Activated T-helper 9 cell treated with anti-CD3 and anti-CD28 coated beads, Interleukin-2, amount 50 U/mL, for 16 hours (primary cell): ENCODE data around the gene ERGIC1.

Experiments
- DNase-seq: peaks from one replicate; pipeline ENCODE4 v3.0.0-alpha.2; 2020; ENCODE audit warnings: low read depth

ERGIC1 gene

GRCh38 chr5:172866802-172867748 is 33.0 kb downstream of the ERGIC1 start:
- no peak for DNase-seq

GRCh38 chr5:172867761-172868435 is 33.8 kb downstream of the ERGIC1 start:
- DNase-seq: no peak

- no peak for DNase-seq
These were observed 34.4 kb downstream of the ERGIC1 start for GRCh38 chr5:172868436-172868923.

- no peak for DNase-seq
These were observed 35.0 kb downstream of the ERGIC1 start for GRCh38 chr5:172868924-172869591.

GRCh38 chr5:172869691-172870090 is 35.6 kb downstream of the ERGIC1 start:
- DNase-seq: no peak

- DNase-seq: no peak
These were observed 36.3 kb downstream of the ERGIC1 start for GRCh38 chr5:172870291-172870714.

- no peak for DNase-seq
These were observed 36.8 kb downstream of the ERGIC1 start for GRCh38 chr5:172870715-172871461.

- no peak for DNase-seq
These were observed 37.5 kb downstream of the ERGIC1 start for GRCh38 chr5:172871536-172871935.

- no peak for DNase-seq
These were observed 37.9 kb downstream of the ERGIC1 start for GRCh38 chr5:172871982-172872381.

- no peak for DNase-seq
These were observed 39.0 kb downstream of the ERGIC1 start for GRCh38 chr5:172872997-172873491.

- no peak for DNase-seq
These were observed 39.5 kb downstream of the ERGIC1 start for GRCh38 chr5:172873513-172873912.

- DNase-seq: no peak
These were observed 40.8 kb downstream of the ERGIC1 start for GRCh38 chr5:172874647-172875504.

GRCh38 chr5:172875505-172876279 is 41.6 kb downstream of the ERGIC1 start:
- DNase-seq: no peak

- no peak for DNase-seq
These were observed 42.5 kb downstream of the ERGIC1 start for GRCh38 chr5:172876578-172876977.

GRCh38 chr5:172877466-172878260 is 43.6 kb downstream of the ERGIC1 start:
- no peak for DNase-seq

- DNase-seq: no peak
These were observed 44.5 kb downstream of the ERGIC1 start for GRCh38 chr5:172878585-172878932.

- DNase-seq: no peak
These were observed 45.1 kb downstream of the ERGIC1 start for GRCh38 chr5:172878933-172879752.

- no peak for DNase-seq
These were observed 47.8 kb downstream of the ERGIC1 start for GRCh38 chr5:172881691-172882370.
